Stimulated activated CD8-positive, alpha-beta memory T cell treated with anti-CD3 and anti-CD28 coated beads, Interleukin-12 subunit alpha, Interleukin-12 subunit beta, amount 100 ng/mL, for 24 hours (primary cell): ENCODE measurements around the gene CFAP119.

ENCODE experiments used
- DNase-seq: peaks from one replicate; pipeline ENCODE4 v3.0.0-alpha.2; 2020; ENCODE audit errors: extremely low read depth

The CFAP119 gene

GRCh38 chr16:30710971-30711370 lies 50.9 kb downstream of the CFAP119 start:
- DNase-seq, result no peak
